WTC11 (cell line): ENCODE data around the gene SCAANT1.

ENCODE experiments used
- ATF1 ChIP-seq: sonication (generic); formaldehyde crosslinking; IDR thresholded peaks from 2 replicates; pipeline ENCODE4 v1.8.1; 2023; ENCODE audit warnings: mild to moderate bottlenecking, moderate library complexity, missing genetic modification reagents
- CBFB ChIP-seq: sonication (generic); formaldehyde crosslinking; IDR thresholded peaks from 2 replicates; pipeline ENCODE4 v1.8.1; 2022; ENCODE audit warnings: mild to moderate bottlenecking, low read depth, missing genetic modification reagents
- ETV6 ChIP-seq: sonication (generic); formaldehyde crosslinking; IDR thresholded peaks from 2 replicates; pipeline ENCODE4 v1.8.1; 2022; ENCODE audit warnings: mild to moderate bottlenecking, missing genetic modification reagents
- JUN ChIP-seq: sonication (generic); formaldehyde crosslinking; IDR thresholded peaks from 2 replicates; pipeline ENCODE4 v1.8.0; 2023; ENCODE audit warnings: mild to moderate bottlenecking, missing genetic modification reagents
- NFYB ChIP-seq: sonication (generic); formaldehyde crosslinking; conservative IDR thresholded peaks from 2 replicates; pipeline ENCODE4 v1.8.0; 2022; ENCODE audit warnings: low read depth, missing genetic modification reagents
- RELA ChIP-seq: sonication (generic); formaldehyde crosslinking; IDR thresholded peaks from 2 replicates; pipeline ENCODE4 v1.8.1; 2022; ENCODE audit warnings: missing genetic modification reagents, mild to moderate bottlenecking, borderline replicate concordance
- TEAD4 ChIP-seq: sonication (generic); formaldehyde crosslinking; IDR thresholded peaks from 2 replicates; pipeline ENCODE4 v1.8.0; 2022; ENCODE audit warnings: mild to moderate bottlenecking, missing genetic modification reagents
- ZNF317 ChIP-seq: sonication (generic); formaldehyde crosslinking; IDR thresholded peaks from 2 replicates; pipeline ENCODE4 v1.8.1; 2023; ENCODE audit warnings: low read depth, mild to moderate bottlenecking, moderate library complexity, missing genetic modification reagents, borderline replicate concordance
- ZNF423 ChIP-seq: fragments of 250-450 bp; sonication (Bioruptor Pico); IDR thresholded peaks from 2 replicates; pipeline ENCODE4 v2.1.2; 2022; ENCODE audit warnings: mild to moderate bottlenecking, moderate library complexity
- TF ChIP-seq, protein P1 (sequence below): fragments of 200-600 bp; IDR thresholded peaks from 2 replicates; pipeline ENCODE4 v1.8.0; 2022; ENCODE audit warnings: antibody characterized with exemption
- TF ChIP-seq, protein P2 (sequence below): sonication (generic); formaldehyde crosslinking; IDR thresholded peaks from 2 replicates; pipeline ENCODE4 v1.8.1; 2022; ENCODE audit warnings: mild to moderate bottlenecking, missing genetic modification reagents, moderate library complexity, borderline replicate concordance
- TF ChIP-seq, protein P3 (sequence below): sonication (generic); formaldehyde crosslinking; IDR thresholded peaks from 2 replicates; pipeline ENCODE4 v1.8.0; 2022; ENCODE audit warnings: mild to moderate bottlenecking, missing genetic modification reagents
- TF ChIP-seq, protein P4 (sequence below): sonication (generic); formaldehyde crosslinking; IDR thresholded peaks from 2 replicates; pipeline ENCODE4 v1.8.0; 2022; ENCODE audit warnings: mild to moderate bottlenecking, missing genetic modification reagents
- TF ChIP-seq, protein P5 (sequence below): sonication (generic); formaldehyde crosslinking; IDR thresholded peaks from 2 replicates; pipeline ENCODE4 v1.8.1; 2023; ENCODE audit warnings: mild to moderate bottlenecking, missing genetic modification reagents

DNA sequence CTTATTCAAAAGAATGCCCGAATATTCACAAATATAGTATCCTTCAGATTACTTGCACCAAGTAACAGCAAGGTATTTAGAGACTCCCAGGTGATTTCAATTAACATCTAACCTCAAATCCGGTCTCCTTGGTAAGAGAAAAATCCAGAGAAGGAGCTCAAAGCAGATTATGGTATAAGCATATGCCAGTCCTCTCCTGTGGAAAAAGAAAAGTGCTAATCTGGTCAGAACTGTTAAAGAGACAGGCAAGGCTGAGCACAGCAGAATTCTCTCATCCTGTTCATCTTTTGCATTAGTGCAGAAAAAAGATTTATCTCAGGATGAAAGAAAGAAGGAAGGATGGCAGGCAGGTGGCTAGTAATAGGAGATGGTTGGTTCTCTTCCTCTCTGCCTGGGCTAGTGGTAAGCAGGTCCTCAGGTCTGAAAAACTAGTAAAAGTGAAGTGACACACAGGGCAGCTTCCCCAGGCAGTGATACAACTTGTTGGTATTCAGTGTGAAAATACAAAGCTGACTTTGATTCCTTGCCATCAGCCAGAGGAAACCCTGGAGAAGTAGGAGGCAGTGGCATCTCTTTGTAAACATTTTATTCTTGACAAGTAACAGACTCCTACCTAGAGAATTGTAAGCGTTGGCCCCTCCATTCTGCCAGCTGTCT is 34.3 kb downstream of the SCAANT1 start:
- TF ChIP-seq NFYB (no peak), ATF1 (CRISPR knock-in tag) (no peak), CBFB (CRISPR knock-in tag) (no peak), RELA (CRISPR knock-in tag) (no peak), JUN (no peak), ETV6 (no peak), TEAD4 (CRISPR knock-in tag) (no peak), ZNF423 (no peak), ZNF317 (CRISPR knock-in tag) (no peak)
- TF ChIP-seq, protein P1, sequence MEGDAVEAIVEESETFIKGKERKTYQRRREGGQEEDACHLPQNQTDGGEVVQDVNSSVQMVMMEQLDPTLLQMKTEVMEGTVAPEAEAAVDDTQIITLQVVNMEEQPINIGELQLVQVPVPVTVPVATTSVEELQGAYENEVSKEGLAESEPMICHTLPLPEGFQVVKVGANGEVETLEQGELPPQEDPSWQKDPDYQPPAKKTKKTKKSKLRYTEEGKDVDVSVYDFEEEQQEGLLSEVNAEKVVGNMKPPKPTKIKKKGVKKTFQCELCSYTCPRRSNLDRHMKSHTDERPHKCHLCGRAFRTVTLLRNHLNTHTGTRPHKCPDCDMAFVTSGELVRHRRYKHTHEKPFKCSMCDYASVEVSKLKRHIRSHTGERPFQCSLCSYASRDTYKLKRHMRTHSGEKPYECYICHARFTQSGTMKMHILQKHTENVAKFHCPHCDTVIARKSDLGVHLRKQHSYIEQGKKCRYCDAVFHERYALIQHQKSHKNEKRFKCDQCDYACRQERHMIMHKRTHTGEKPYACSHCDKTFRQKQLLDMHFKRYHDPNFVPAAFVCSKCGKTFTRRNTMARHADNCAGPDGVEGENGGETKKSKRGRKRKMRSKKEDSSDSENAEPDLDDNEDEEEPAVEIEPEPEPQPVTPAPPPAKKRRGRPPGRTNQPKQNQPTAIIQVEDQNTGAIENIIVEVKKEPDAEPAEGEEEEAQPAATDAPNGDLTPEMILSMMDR = no peak
- TF ChIP-seq, protein P2, sequence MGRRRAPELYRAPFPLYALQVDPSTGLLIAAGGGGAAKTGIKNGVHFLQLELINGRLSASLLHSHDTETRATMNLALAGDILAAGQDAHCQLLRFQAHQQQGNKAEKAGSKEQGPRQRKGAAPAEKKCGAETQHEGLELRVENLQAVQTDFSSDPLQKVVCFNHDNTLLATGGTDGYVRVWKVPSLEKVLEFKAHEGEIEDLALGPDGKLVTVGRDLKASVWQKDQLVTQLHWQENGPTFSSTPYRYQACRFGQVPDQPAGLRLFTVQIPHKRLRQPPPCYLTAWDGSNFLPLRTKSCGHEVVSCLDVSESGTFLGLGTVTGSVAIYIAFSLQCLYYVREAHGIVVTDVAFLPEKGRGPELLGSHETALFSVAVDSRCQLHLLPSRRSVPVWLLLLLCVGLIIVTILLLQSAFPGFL = no peak
- TF ChIP-seq, protein P3, sequence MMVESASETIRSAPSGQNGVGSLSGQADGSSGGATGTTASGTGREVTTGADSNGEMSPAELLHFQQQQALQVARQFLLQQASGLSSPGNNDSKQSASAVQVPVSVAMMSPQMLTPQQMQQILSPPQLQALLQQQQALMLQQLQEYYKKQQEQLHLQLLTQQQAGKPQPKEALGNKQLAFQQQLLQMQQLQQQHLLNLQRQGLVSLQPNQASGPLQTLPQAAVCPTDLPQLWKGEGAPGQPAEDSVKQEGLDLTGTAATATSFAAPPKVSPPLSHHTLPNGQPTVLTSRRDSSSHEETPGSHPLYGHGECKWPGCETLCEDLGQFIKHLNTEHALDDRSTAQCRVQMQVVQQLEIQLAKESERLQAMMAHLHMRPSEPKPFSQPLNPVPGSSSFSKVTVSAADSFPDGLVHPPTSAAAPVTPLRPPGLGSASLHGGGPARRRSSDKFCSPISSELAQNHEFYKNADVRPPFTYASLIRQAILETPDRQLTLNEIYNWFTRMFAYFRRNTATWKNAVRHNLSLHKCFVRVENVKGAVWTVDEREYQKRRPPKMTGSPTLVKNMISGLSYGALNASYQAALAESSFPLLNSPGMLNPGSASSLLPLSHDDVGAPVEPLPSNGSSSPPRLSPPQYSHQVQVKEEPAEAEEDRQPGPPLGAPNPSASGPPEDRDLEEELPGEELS (CRISPR knock-in tag) = no peak
- TF ChIP-seq, protein P4, sequence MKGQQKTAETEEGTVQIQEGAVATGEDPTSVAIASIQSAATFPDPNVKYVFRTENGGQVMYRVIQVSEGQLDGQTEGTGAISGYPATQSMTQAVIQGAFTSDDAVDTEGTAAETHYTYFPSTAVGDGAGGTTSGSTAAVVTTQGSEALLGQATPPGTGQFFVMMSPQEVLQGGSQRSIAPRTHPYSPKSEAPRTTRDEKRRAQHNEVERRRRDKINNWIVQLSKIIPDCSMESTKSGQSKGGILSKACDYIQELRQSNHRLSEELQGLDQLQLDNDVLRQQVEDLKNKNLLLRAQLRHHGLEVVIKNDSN (CRISPR knock-in tag) = no peak
- TF ChIP-seq, protein P5, sequence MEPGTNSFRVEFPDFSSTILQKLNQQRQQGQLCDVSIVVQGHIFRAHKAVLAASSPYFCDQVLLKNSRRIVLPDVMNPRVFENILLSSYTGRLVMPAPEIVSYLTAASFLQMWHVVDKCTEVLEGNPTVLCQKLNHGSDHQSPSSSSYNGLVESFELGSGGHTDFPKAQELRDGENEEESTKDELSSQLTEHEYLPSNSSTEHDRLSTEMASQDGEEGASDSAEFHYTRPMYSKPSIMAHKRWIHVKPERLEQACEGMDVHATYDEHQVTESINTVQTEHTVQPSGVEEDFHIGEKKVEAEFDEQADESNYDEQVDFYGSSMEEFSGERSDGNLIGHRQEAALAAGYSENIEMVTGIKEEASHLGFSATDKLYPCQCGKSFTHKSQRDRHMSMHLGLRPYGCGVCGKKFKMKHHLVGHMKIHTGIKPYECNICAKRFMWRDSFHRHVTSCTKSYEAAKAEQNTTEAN (CRISPR knock-in tag) = no peak
